HepG2 (cell line): ENCODE measurements around the gene SLC17A5. TPM values are rescaled to one million over a fixed set of nuclear protein-coding genes. Genes with fewer than 3 reads are reported as not detected.

ENCODE experiments used
- ATAC-seq: fragments of 200-7000 bp; cut with Tn5 transposase; 3 replicates; pipeline ENCODE4 v1.9.1; 2020; ENCODE audit warnings: mild to moderate bottlenecking, moderate library complexity
- BruUV-seq: library from RNA; stranded (reverse); fragments of 400-500 nt; replicated peaks from 2 replicates; lab custom pipeline; 2021; lab: Mats Ljungman, UMichigan
- CTCF ChIA-PET: fragments of 300-600 bp; formaldehyde crosslinking; extraction: SDS; loops from one replicate; lab custom pipeline; 2021; ENCODE audit warnings: low total read pairs, inconsistent platforms, low intra/inter-chr PET ratio; lab: Yijun Ruan, JAX
- POLR2A ChIA-PET: fragments of 350-600 bp; sonication (Branson Sonifier 250); formaldehyde crosslinking; loops from one replicate; lab custom pipeline; 2020; ENCODE audit warnings: antibody characterized with exemption, inconsistent platforms; lab: Yijun Ruan, JAX
- DNase-seq: peaks from one replicate; pipeline ENCODE4 v3.0.0-alpha.2; 2015; ENCODE audit warnings: low spot score
- FAIRE-seq: peaks from 3 replicates; lab custom pipeline; 2011; peaks lifted over from hg19 to GRCh38; lab: Jason Lieb, UNC
- H2AFZ ChIP-seq: one replicate; pipeline ENCODE4 v1.6.1; 2011; ENCODE audit warnings: low read length, inconsistent platforms
- H3K27ac ChIP-seq: fragments of 300-600 bp; 3 replicates; pipeline ENCODE4 v1.8.0; 2011; ENCODE audit warnings: mixed run types, mild to moderate bottlenecking, mixed read lengths, low read length, inconsistent platforms; ENCODE audit not compliant: insufficient read depth; ENCODE audit errors: extremely low read length
- H3K27me3 ChIP-seq, 2 experiments: fragments of 200-600 bp in 1 of 2; 2 replicates in 1 of 2; 3 replicates in 1 of 2; pipeline versions ENCODE4 v1.6.0 to v1.8.0; 2011; ENCODE audit warnings: low read length in 2 of 2, mild to moderate bottlenecking in 2 of 2, moderate library complexity in 2 of 2, inconsistent platforms in 1 of 2; ENCODE audit not compliant: insufficient read depth in 2 of 2, control insufficient read depth in 1 of 2
- H3K36me3 ChIP-seq, 2 experiments: fragments of 200-600 bp in 1 of 2; replicated peaks in 1 of 2; 2 replicates in 1 of 2; 3 replicates in 1 of 2; pipeline versions ENCODE4 v1.5.1 to v1.8.0; 2011; ENCODE audit warnings: low read length in 2 of 2, inconsistent platforms in 1 of 2; ENCODE audit not compliant: insufficient read depth in 2 of 2, control insufficient read depth in 1 of 2
- H3K4me1 ChIP-seq: 2 replicates; pipeline ENCODE4 v1.5.1; 2012; ENCODE audit warnings: low read length, inconsistent platforms; ENCODE audit not compliant: insufficient read depth
- H3K4me2 ChIP-seq: 2 replicates; pipeline ENCODE4 v1.6.0; 2011; ENCODE audit warnings: low read depth, low read length, inconsistent platforms
- H3K4me3 ChIP-seq, 3 experiments: fragments of 200-600 bp in 1 of 3; sonication (generic), shearing (Covaris generic) in 1 of 3; replicated peaks in 1 of 3; 2 replicates each; pipeline ENCODE4 v1.5.1; 2011 to 2016; ENCODE audit warnings: low read length in 3 of 3, inconsistent platforms in 2 of 3, low read depth in 2 of 3, mild to moderate bottlenecking in 2 of 3, control low read depth in 1 of 3, mixed read lengths in 1 of 3; ENCODE audit not compliant: insufficient read depth in 1 of 3
- H3K79me2 ChIP-seq: one replicate; pipeline ENCODE4 v1.6.1; 2011; ENCODE audit warnings: low read length, inconsistent platforms; ENCODE audit not compliant: insufficient read depth
- H3K9ac ChIP-seq: 2 replicates; pipeline ENCODE4 v1.6.0; 2011; ENCODE audit warnings: mild to moderate bottlenecking, low read depth, low read length, inconsistent platforms; ENCODE audit not compliant: insufficient read depth
- H3K9me3 ChIP-seq: 2 replicates; pipeline ENCODE4 v1.5.1; 2012; ENCODE audit warnings: mild to moderate bottlenecking, low read length
- H4K20me1 ChIP-seq: 2 replicates; pipeline ENCODE4 v1.6.0; 2011; ENCODE audit warnings: inconsistent platforms, mild to moderate bottlenecking, low read length, moderate library complexity; ENCODE audit not compliant: insufficient read depth
- ATF7 ChIP-seq, 2 experiments: fragments of 450-650 bp in 1 of 2; sonication (generic) in 1 of 2; formaldehyde crosslinking in 1 of 2; IDR thresholded peaks; 2 replicates each; pipeline versions ENCODE4 v1.4.0 to v1.6.1; 2016 to 2020; ENCODE audit warnings: antibody characterized with exemption in 1 of 2, mild to moderate bottlenecking in 1 of 2, missing genetic modification reagents in 1 of 2
- ATM ChIP-seq: fragments of 450-650 bp; IDR thresholded peaks from 2 replicates; pipeline ENCODE4 v1.7.1; 2017; ENCODE audit warnings: mild to moderate bottlenecking, borderline replicate concordance
- CREB3 ChIP-seq: sonication (generic); formaldehyde crosslinking; IDR thresholded peaks from 2 replicates; pipeline ENCODE4 v1.5.0; 2020; ENCODE audit warnings: missing genetic modification reagents
- IRF9 ChIP-seq: sonication (generic); formaldehyde crosslinking; IDR thresholded peaks from 2 replicates; pipeline ENCODE4 v1.8.0; 2022; ENCODE audit warnings: missing genetic modification reagents, mild to moderate bottlenecking, borderline replicate concordance
- PHF20 ChIP-seq: sonication (generic); formaldehyde crosslinking; IDR thresholded peaks from 2 replicates; pipeline ENCODE4 v1.5.0; 2020; ENCODE audit warnings: mild to moderate bottlenecking, missing genetic modification reagents
- POGK ChIP-seq: sonication (generic); formaldehyde crosslinking; conservative IDR thresholded peaks from 2 replicates; pipeline ENCODE4 v1.8.0; 2022; ENCODE audit warnings: mild to moderate bottlenecking, moderate library complexity, missing genetic modification reagents
- SOX13 ChIP-seq, 3 experiments: fragments of 450-650 bp in 1 of 3; sonication (generic) in 1 of 3; formaldehyde crosslinking in 1 of 3; IDR thresholded peaks in 2 of 3; conservative IDR thresholded peaks in 1 of 3; 2 replicates each; pipeline versions ENCODE4 v1.5.0 to v1.6.1; 2016 to 2020; ENCODE audit warnings: antibody characterized with exemption in 1 of 3, mild to moderate bottlenecking in 1 of 3, missing compliant biosample characterization in 1 of 3, missing genetic modification reagents in 1 of 3, moderate library complexity in 1 of 3
- XBP1 ChIP-seq: sonication (generic); formaldehyde crosslinking; IDR thresholded peaks from 2 replicates; pipeline ENCODE4 v1.5.0; 2020; ENCODE audit warnings: missing genetic modification reagents
- ZBTB37 ChIP-seq: sonication (generic); formaldehyde crosslinking; IDR thresholded peaks from 2 replicates; pipeline ENCODE4 v1.4.0; 2020; ENCODE audit warnings: mild to moderate bottlenecking, missing genetic modification reagents
- ZMYM4 ChIP-seq: sonication (generic); formaldehyde crosslinking; IDR thresholded peaks from 2 replicates; pipeline ENCODE4 v1.8.1; 2023; ENCODE audit warnings: mild to moderate bottlenecking, missing genetic modification reagents
- ZNF24 ChIP-seq: fragments of 450-650 bp; IDR thresholded peaks from 2 replicates; pipeline ENCODE4 v1.6.1; 2017; ENCODE audit warnings: antibody characterized with exemption, mild to moderate bottlenecking
- ZNF317 ChIP-seq: sonication (generic); formaldehyde crosslinking; IDR thresholded peaks from 2 replicates; pipeline ENCODE4 v1.5.0; 2020; ENCODE audit warnings: mild to moderate bottlenecking, missing genetic modification reagents
- ZNF350 ChIP-seq: sonication (generic); formaldehyde crosslinking; IDR thresholded peaks from 2 replicates; pipeline ENCODE4 v1.4.0; 2020; ENCODE audit warnings: mild to moderate bottlenecking, low read depth, missing genetic modification reagents, borderline replicate concordance
- ZNF460 ChIP-seq: sonication (generic); formaldehyde crosslinking; IDR thresholded peaks from 2 replicates; pipeline ENCODE4 v1.5.1; 2020; ENCODE audit warnings: missing genetic modification reagents, mild to moderate bottlenecking, borderline replicate concordance
- ZNF550 ChIP-seq: sonication (generic); formaldehyde crosslinking; IDR thresholded peaks from 2 replicates; pipeline ENCODE4 v1.4.0; 2020; ENCODE audit warnings: mild to moderate bottlenecking, missing genetic modification reagents, borderline replicate concordance
- ZNF570 ChIP-seq: sonication (generic); formaldehyde crosslinking; IDR thresholded peaks from 2 replicates; pipeline ENCODE4 v1.4.0; 2020; ENCODE audit warnings: mild to moderate bottlenecking, missing genetic modification reagents, borderline replicate concordance
- ZNF772 ChIP-seq: sonication (generic); formaldehyde crosslinking; IDR thresholded peaks from 2 replicates; pipeline ENCODE4 v1.5.0; 2020; ENCODE audit warnings: mild to moderate bottlenecking, missing genetic modification reagents
- WGBS: methylation state at CpG from one replicate; pipeline ENCODE4 v1.1.6; 2017; ENCODE audit warnings: low lambda C conversion rate; 5-methylcytosine and 5-hydroxymethylcytosine counted together
- in situ Hi-C: cut with HindIII; loops from 2 replicates; pipeline ENCODE4 v1.10.0; 2017; ENCODE audit warnings: low pct_unique_long_range_greater_than_20kb; ENCODE audit not compliant: extremely low pct_ligation_motif_present
- intact Hi-C: fragments of 100-400 bp; cut with micrococcal nuclease; formaldehyde crosslinking; loops from one replicate; pipeline ENCODE4 v1.10.0; 2022; ENCODE audit not compliant: unreplicated experiment
- polyA plus RNA-seq, 8 experiments: library from polyadenylated mRNA; depleted of rRNA in 3 of 8; stranded (reverse) in 7 of 8; unstranded in 1 of 8; fragments of >200 nt; fragmentation: Illumina TruSeq in 4 of 8; extraction: Trizol in 4 of 8; gene quantifications; 2 replicates each; pipeline versions ENCODE4 v1.2.1 to v1.2.3, GENCODE V29; 2011 to 2016; ENCODE audit warnings: low read depth in 4 of 8, missing spikeins in 1 of 8, mixed read lengths in 1 of 8; ENCODE audit not compliant: insufficient read depth in 1 of 8
- total RNA-seq, 5 experiments: library from RNA; depleted of rRNA; stranded (reverse); fragments of >200 nt; fragmentation: Illumina TruSeq; extraction: Trizol; gene quantifications; 2 replicates each; pipeline ENCODE4 v1.2.3, GENCODE V29; 2016; ENCODE audit warnings: low read depth in 1 of 5

The SLC17A5 gene
- total and polyA plus RNA-seq, 2 of the 13 experiments (the other 11 are each of a cell fraction or from before 2014, with no cell fraction given): 18.3 to 20.5 TPM

GRCh38 chr6:73690056-73690455 lies 36.3 kb upstream of the SLC17A5 start:
- BruUV-seq: no TSS peak
- DNase-seq (no peak), ATAC-seq (no peak), FAIRE-seq (no peak)
- Histone ChIP-seq H4K20me1 (no peaks in the 10 kb centered on the region), H3K9me3 (no peaks in the 10 kb centered on the region), H3K36me3 (no peaks in the 10 kb centered on the region), H3K9ac (no peak overlapping the region), H3K27ac (no peak overlapping the region), H3K4me3 (no peak overlapping the region), H3K27me3 (peaks cover 0 to 6% of the 10 kb centered on the region in 2 experiments; a peak in 3 of 5 replicates), H3K4me1 (peaks cover 7% of the 10 kb centered on the region), H3K4me2 (no peak overlapping the region), H3K79me2 (no peaks in the 10 kb centered on the region), H2AFZ (no peak overlapping the region)
- intact Hi-C loops (no loop called here), in situ Hi-C loops (no loop called here)
- CTCF ChIA-PET: no interaction called here
- POLR2A ChIA-PET: no interaction called here
- WGBS: 42% methylated on average over 5 of the region's 5 CpGs
- no peak for TF ChIP-seq PHF20 (CRISPR knock-in tag)
- TF ChIP-seq XBP1: no peak
- no peak for TF ChIP-seq ZNF460 (CRISPR knock-in tag)
- no peak for TF ChIP-seq ZNF550
- no peak for TF ChIP-seq ZNF350 (CRISPR knock-in tag)
- TF ChIP-seq ZMYM4 (CRISPR knock-in tag): no peak
- no peak for TF ChIP-seq ZNF570 (CRISPR knock-in tag)
- no peak for TF ChIP-seq ZNF772
- no peak for TF ChIP-seq POGK (CRISPR knock-in tag)
- no peak for TF ChIP-seq ZNF317 (CRISPR knock-in tag)
- no peak for TF ChIP-seq IRF9
- no peak for TF ChIP-seq ATF7 (IDR thresholded peaks at IDR 0.05)
- no peak for TF ChIP-seq ATF7 (CRISPR knock-in tag; IDR thresholded peaks at IDR 0.05)
- TF ChIP-seq CREB3: no peak
- no peak for TF ChIP-seq SOX13 (IDR thresholded peaks at IDR 0.05)
- TF ChIP-seq SOX13 (CRISPR knock-in tag; conservative IDR thresholded peaks at IDR 0.05 in 1 of 2, IDR thresholded peaks at IDR 0.05 in 1 of 2): no peak
- TF ChIP-seq ZNF24: no peak
- no peak for TF ChIP-seq ATM
- no peak for TF ChIP-seq ZBTB37 (CRISPR knock-in tag)
